Suppressor macrophage treated with lipopolysaccharide for 4 hours (primary cell): ENCODE measurements around the gene NGEF.
"Not testable (repeated sequence)": the region's sequence is repeated elsewhere in the genome, so short reads cannot be mapped to it uniquely, and the experiment has no call there.

Experiments
- DNase-seq: peaks from one replicate; pipeline ENCODE4 v3.0.0-alpha.2; 2020

Gene NGEF

GRCh38 chr2:233022561-233022960 is 9.5 kb upstream of the NGEF start:
- DNase-seq, result no peak

- DNase-seq, result no peak
Observed at GRCh38 chr2:233021771-233022170, 8.7 kb upstream of the NGEF start.

DNA sequence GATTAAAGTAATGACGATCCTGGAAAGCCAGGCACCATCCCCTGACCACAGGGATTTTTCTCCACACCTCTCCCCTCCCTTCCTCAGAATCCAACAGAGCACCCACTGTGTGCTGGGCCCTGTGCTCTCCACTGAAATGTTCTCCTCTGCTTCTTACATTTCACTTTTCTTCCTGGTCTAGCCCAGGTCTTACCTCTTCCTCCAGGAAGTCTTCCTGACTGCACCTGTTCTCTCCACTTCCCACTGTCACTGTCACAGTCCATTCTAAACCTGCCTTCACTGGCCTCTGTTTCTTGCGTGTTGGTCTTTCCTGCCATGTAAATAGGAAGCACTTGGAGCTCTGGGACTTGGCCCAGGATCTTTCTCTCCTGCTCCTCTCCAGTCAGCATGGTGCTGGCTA is 7.4 kb upstream of the NGEF start:
- DNase-seq, result no peak

DNA sequence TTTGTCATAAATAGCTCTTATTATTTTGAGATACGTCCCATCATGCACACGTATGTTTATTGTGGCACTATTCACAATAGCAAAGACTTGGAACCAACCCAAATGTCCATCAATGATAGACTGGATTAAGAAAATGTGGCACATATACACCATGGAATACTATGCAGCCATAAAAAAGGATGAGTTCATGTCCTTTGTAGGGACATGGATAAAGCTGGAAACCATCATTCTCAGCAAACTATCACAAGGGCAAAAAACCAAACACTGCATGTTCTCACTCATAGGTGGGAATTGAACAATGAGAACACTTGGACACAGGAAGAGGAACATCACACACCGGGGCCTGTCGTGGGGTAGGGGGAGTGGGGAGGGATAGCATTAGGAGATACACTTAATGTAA is 6.6 kb upstream of the NGEF start:
- not testable (repeated sequence) for DNase-seq

- no peak for DNase-seq
Observed at GRCh38 chr2:233017947-233018346, 4.9 kb upstream of the NGEF start.

DNA sequence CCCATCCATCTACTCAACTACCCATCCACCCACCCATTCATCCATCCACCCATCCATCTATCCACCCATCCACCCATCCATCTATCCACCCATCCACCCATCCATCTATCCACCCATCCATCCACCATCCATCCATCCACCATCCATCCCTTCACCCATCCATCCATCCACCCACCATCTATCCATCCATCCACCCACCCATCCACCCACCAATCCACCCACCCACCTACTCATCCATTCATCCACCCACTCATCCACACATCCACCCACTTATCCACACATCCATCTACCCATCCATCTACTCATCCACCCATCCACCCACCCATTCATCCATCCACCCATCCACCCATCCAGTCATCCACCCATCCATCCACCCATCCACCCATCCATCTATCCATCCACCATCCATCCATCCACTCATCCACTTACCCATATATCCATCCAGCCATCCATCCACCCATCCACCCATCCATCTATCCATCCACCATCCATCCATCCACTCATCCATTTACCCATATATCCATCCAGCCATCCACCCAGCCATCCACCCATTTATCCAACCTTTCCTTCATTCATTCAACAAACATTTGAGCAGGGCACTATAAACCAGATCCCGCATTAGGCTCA is 2.1 kb upstream of the NGEF start:
- no peak for DNase-seq

- DNase-seq, result no peak
Observed at GRCh38 chr2:233013650-233014049, 594 bp upstream of the NGEF start.

DNA sequence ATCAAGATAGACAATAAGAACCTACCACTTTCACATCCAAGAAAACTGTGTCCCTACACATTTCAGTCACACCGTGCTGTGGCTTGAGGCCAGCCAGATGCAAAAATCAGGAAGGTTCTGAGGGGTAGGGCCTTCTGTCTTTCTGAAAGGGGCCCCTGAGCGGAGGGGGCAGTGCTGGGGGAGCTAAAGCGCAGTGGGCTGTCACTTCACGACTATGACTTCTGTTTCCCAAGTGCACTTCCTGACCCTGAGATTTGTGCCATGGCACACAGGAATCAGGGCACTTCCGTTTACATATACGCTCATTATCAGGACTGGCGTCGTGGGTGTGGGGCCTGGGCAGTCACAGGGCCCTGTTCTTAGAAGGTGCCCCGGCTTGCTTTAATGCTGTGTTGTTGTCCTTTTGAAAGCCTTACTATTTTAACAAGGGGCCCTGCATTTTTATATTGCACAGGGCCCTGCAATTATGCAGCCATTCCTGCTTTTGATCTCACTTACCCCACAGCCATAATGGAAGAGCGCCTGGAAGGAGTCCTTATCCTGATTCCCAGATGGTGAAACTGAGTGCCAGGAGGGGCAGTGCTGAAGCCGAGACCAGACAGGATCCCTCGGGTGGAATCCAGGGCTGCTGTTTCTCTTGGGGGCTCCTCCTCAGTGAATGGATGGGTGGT is 620 bp downstream of the NGEF start:
- DNase-seq, result peak; percentile 29

GRCh38 chr2:233011702-233012131 is 1.3 kb downstream of the NGEF start:
- DNase-seq, result no peak

DNA sequence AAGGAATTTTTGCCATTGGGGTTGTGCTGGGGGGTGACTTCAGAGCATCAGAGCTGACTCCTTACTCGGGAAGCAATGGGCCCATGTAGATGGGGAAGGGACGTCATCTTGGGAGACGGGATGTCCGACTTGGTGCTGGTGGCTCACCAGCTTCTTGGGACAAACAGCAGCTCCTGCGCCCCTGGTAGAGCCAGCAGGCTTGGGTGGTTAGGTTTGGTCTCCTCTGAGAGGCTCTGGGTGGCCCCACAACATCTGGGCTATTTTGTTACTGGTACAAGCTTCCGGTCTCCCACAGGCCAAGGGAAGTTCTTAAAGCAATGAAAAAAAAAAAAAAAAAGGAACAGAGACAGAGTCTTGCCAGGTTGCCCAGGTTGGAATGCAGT is 1.8 kb downstream of the NGEF start:
- no peak for DNase-seq

GRCh38 chr2:233010569-233011267 is 2.3 kb downstream of the NGEF start:
- no peak for DNase-seq

GRCh38 chr2:233009661-233010060 is 3.4 kb downstream of the NGEF start:
- DNase-seq, result no peak

GRCh38 chr2:233007739-233008138 is 5.3 kb downstream of the NGEF start:
- DNase-seq, result no peak

- DNase-seq, result no peak
Observed at GRCh38 chr2:233007270-233007669, 5.8 kb downstream of the NGEF start.

DNA sequence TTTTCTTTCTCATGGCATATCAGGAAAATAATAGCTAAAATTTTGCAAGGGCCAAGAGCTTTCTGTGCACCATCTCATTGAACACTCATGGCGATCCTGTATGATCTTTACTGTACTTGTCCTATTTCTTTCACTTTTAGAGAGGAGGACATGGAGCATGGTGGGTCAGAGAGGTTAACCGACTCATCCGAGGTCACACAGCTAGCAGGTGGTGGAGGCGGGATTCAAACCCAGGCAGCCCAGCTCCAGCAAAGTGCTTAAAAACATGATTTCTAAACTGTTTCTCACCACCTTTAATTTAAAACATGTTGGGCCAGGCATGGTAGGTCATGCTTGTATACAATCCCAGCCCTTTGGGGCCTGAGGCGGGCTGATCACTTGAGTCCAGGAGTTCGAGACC is 6.4 kb downstream of the NGEF start:
- no peak for DNase-seq

DNA sequence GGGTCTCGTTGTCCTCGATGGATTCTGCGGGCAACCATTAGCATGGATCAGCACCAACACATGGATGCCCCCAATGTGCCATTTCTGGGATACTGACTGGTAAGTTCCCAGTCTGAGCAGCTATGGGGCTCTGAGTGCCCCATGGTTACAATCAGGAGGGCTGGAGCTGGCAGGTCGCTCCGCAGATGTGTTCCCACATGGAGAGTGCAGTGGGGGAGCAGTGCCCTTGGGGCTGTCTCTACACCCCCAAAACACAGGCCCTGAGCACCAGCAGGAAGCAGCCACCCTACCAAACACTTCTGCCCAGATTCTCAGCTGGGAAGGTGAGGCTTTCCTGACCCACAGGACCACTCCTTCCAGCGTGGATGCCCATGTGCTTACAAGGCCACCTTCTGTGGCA is 8.0 kb downstream of the NGEF start:
- DNase-seq, result no peak

- no peak for DNase-seq
Observed at GRCh38 chr2:233003658-233004555, 9.1 kb downstream of the NGEF start.

DNA sequence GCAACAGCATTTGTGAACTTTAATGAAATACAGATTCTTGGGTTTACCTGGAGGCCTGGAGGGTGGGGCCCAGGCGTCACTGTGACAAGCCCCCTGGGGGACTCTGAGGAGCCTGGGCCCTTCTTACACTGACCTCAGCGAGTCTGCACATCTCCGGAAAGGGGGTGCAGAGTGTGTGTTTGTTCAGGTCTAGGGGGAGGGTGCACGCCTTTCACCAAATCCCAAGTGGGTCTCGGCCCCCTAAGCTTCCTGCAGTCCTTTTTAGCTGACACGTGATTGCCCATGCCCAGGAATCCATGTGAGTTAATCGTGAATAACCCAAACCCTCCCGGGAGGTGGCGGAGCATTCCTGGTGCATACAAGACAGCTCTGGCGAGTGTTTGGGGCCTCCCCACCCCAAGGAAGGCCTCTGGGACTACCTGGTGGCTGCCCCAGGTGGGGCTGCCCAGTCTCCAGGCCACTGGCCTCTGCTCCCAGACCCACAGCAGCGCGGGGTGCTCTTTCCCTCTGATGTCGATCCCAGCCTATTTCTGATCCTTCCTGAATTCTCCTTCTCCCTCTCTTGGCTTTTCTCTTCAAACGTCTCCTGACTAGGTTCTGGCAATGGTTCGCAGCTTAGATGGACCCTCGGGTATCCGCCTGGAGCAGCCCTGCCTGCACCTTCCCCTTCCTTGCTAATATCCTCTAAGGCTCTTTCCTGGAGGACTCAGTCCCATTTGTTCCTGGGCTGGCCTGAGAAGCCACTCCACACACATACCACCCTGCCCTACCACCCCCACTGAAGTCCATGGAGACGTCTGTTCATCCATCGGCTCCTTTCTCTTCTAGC is 10.0 kb downstream of the NGEF start:
- DNase-seq, result no peak

DNA sequence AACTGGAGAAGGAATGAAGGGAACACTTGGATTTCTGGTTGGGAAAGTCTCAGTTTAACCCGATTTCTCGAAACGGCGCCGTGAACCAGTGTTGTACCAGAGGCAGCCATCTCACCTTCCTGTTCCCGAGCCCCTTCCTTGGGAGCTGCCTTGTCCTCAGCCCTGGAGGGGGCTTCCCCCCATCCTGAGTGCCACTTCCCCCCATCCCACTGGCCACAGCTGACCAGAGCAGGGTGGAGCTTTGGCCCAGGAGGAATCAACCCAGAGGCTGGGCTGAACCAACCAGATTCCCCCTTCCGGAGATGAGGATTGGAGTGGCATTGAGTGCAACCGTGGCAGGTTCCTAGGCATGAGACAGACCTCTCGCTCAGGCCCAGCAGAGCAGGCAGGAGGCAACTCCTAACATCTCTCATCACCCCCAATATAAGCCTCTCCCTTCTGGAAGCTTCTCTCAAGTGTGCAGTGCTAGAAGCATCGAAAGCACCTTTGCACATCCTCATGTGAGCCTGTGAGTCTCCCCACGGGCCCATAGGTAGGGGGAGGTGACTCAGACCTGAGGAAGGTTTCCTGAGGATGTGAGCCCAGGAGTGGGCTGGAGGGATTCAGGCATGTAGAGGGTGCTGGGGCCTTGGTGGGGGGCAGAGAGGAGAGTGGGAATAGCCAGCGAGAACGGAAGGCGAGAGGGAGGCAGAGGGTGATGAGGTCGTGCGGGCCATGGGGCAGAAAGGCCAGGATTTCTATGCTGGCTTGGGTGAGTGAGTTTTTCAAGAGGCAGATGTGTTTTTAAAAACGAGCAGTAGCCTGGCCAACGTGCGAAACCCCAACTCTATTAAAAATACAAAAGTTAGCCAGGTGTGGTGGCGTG is 11.9 kb downstream of the NGEF start:
- DNase-seq, result no peak

DNA sequence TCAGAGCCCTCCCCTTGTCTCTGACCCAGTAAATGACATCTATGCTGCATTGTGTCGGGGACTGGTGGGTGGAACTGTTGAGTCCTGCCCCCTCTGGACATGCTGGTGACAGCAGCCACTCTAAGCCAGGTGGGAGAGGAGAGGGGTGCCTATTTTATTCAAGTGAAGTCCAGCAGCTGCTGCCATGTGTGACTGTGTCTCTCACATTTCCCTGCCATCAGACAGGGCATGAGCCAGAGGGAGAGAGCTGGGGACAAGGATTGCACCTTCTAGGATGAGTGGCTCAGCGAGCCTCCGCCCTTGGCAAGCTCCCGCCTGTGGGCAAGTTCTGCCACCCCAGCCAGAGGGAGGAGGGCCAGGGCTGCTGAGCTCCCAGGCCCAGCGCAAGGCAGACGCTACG is 13.7 kb downstream of the NGEF start:
- no peak for DNase-seq

GRCh38 chr2:232998666-232998985 is 14.4 kb downstream of the NGEF start:
- no peak for DNase-seq
